Endothelial cell (in vitro differentiated cells): ENCODE data around the gene DCBLD2. TPM values are rescaled to one million over a fixed set of nuclear protein-coding genes. Genes with fewer than 3 reads are reported as not detected.

Source experiments
- DNase-seq: peaks from one replicate; pipeline ENCODE4 v3.0.0; 2021; ENCODE audit warnings: low spot score
- H3K27ac Mint-ChIP-seq: one replicate; pipeline ENCODE4 v1.8.0; 2021; ENCODE audit warnings: mixed read lengths, inconsistent platforms; ENCODE audit not compliant: unreplicated experiment
- H3K27me3 Mint-ChIP-seq: one replicate; pipeline ENCODE4 v1.8.0; 2021; ENCODE audit warnings: mild to moderate bottlenecking, moderate library complexity, mixed read lengths, inconsistent platforms; ENCODE audit not compliant: unreplicated experiment
- H3K36me3 Mint-ChIP-seq: one replicate; pipeline ENCODE4 v1.8.0; 2021; ENCODE audit warnings: mild to moderate bottlenecking, low read depth, mixed read lengths, inconsistent platforms; ENCODE audit not compliant: unreplicated experiment
- H3K4me1 Mint-ChIP-seq: one replicate; pipeline ENCODE4 v1.8.0; 2021; ENCODE audit warnings: mild to moderate bottlenecking, mixed read lengths, inconsistent platforms; ENCODE audit not compliant: unreplicated experiment
- H3K4me3 Mint-ChIP-seq: one replicate; pipeline ENCODE4 v1.8.0; 2021; ENCODE audit warnings: mild to moderate bottlenecking, mixed read lengths, inconsistent platforms; ENCODE audit not compliant: unreplicated experiment
- H3K9me3 Mint-ChIP-seq: one replicate; pipeline ENCODE4 v1.8.0; 2021; ENCODE audit warnings: mixed read lengths, inconsistent platforms; ENCODE audit not compliant: unreplicated experiment
- total RNA-seq: library from RNA; stranded (reverse); fragmentation: NEBNext Ultra II Directional; extraction: Animal tissue kit (Norgen Biotek cat#: 25700); gene quantifications from one replicate; pipeline ENCODE4 v1.2.1, GENCODE V29; 2021; ENCODE audit not compliant: unreplicated experiment
- TF ChIP-seq, protein P1 (sequence below): fragments of 200-600 bp; sonication (generic); IDR thresholded peaks from one replicate; pipeline ENCODE4 v1.5.0; 2021; ENCODE audit warnings: antibody characterized with exemption; ENCODE audit not compliant: unreplicated experiment

DCBLD2 gene
- total RNA-seq, 1 donor from 2014 or later, result 26.9 TPM

DNA sequence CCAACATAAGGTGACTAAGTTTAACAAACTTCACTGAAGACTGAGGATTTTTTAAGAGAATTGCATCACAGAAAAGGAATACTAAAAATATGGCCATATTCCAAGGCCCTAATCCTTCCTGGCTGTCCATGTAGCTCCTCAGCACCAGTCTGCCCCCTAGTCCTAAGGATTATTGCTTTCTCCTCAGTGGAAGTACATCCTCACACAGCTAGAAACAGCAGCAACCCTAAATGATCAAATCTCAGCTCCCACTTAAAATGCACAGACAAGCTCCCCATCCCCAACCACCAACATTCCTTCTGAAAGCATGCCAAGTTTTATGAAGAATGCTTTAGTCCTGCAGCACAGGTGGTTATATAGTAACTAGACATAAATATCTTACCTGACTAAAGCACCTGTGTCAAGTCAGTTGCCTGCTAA lies 123.7 kb downstream of the DCBLD2 start:
- Mint-ChIP-seq H3K4me3 (no peak overlapping the region), H3K36me3 (no peaks in the 10 kb centered on the region), H3K27ac (no peak overlapping the region), H3K27me3 (peaks cover 3% of the 10 kb centered on the region), H3K4me1 (peaks cover 8% of the 10 kb centered on the region), H3K9me3 (no peaks in the 10 kb centered on the region)
- TF ChIP-seq, protein P1, sequence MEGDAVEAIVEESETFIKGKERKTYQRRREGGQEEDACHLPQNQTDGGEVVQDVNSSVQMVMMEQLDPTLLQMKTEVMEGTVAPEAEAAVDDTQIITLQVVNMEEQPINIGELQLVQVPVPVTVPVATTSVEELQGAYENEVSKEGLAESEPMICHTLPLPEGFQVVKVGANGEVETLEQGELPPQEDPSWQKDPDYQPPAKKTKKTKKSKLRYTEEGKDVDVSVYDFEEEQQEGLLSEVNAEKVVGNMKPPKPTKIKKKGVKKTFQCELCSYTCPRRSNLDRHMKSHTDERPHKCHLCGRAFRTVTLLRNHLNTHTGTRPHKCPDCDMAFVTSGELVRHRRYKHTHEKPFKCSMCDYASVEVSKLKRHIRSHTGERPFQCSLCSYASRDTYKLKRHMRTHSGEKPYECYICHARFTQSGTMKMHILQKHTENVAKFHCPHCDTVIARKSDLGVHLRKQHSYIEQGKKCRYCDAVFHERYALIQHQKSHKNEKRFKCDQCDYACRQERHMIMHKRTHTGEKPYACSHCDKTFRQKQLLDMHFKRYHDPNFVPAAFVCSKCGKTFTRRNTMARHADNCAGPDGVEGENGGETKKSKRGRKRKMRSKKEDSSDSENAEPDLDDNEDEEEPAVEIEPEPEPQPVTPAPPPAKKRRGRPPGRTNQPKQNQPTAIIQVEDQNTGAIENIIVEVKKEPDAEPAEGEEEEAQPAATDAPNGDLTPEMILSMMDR, result no peak
- no peak for DNase-seq

DNA sequence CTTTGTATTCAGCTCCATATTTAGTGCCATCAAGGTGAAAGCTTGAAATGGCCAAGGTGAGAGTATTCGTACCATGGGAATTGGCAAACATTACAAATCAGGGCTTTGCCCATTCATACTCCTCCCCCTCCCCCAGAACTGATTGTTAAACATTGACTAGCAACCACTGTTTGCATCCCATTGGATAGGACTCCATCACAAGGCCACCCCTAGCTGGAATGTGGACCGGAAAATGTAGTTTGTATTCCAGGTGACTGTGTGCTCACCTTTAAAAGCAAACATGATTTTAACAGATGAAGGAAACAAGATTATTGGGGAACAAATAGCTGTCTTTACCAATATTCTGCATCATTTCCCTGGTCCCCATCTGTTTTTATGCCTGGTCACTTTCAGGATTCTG lies 124.2 kb downstream of the DCBLD2 start:
- Mint-ChIP-seq H3K4me3 (no peak overlapping the region), H3K27me3 (peaks cover 3% of the 10 kb centered on the region), H3K4me1 (peaks cover 3% of the 10 kb centered on the region), H3K27ac (no peak overlapping the region), H3K36me3 (no peaks in the 10 kb centered on the region), H3K9me3 (no peaks in the 10 kb centered on the region)
- TF ChIP-seq, protein P1, result no peak
- no peak for DNase-seq

- no peak overlapping the region for H3K27ac Mint-ChIP-seq
These were observed 125.4 kb downstream of the DCBLD2 start for GRCh38 chr3:98776140-98776493.

GRCh38 chr3:98775459-98776139 lies 125.9 kb downstream of the DCBLD2 start:
- Mint-ChIP-seq H3K27me3 (peaks cover 3% of the 10 kb centered on the region), H3K9me3 (no peaks in the 10 kb centered on the region), H3K4me1 (peaks cover 3% of the 10 kb centered on the region), H3K4me3 (no peak overlapping the region), H3K27ac (no peak overlapping the region), H3K36me3 (no peaks in the 10 kb centered on the region)
- TF ChIP-seq, protein P1, result no peak
- DNase-seq, result no peak

More at GRCh38 chr3:98776140-98776493, 125.4 kb downstream of the DCBLD2 start:
- Mint-ChIP-seq H3K36me3 (no peaks in the 10 kb centered on the region), H3K4me1 (peaks cover 3% of the 10 kb centered on the region), H3K9me3 (no peaks in the 10 kb centered on the region), H3K27me3 (peaks cover 3% of the 10 kb centered on the region), H3K4me3 (no peak overlapping the region)
- TF ChIP-seq, protein P1, result no peak
- DNase-seq, result no peak

DNA sequence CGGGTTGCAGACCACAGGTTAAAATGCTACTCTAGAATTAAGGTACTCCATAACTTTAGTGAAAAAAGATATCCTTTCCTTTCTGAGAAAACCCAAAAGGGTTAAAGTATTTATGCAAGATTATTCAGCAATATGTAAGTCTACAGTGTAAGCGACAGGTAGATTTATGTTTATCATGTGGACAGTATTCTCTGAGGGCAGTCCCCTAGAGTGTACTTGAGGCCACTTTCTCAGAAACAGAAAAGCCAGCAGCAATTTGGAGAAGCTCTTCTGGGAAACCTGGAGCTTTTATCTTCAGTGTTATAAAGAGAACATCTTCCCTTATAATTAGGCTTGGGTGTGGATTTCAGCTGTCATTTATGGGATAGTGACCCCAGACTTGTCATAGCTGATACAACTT lies 129.5 kb downstream of the DCBLD2 start:
- DNase-seq, result no peak
- H3K4me3 Mint-ChIP-seq, result no peak overlapping the region
- H3K4me1 Mint-ChIP-seq, result no peaks in the 10 kb centered on the region
- no peaks in the 10 kb centered on the region for H3K9me3 Mint-ChIP-seq
- H3K27ac Mint-ChIP-seq, result no peak overlapping the region
- TF ChIP-seq, protein P1, result no peak
- no peaks in the 10 kb centered on the region for H3K36me3 Mint-ChIP-seq
- H3K27me3 Mint-ChIP-seq, result peaks cover 1% of the 10 kb centered on the region
